Measurements from ENCODE around the gene EAF1.
"Not testable (repeated sequence)": the region's sequence is repeated elsewhere in the genome, so short reads cannot be mapped to it uniquely, and the experiment has no call there.

Gene EAF1

GRCh38 chr3:15427182-15427880, at the start of gene EAF1, which contains the start of gene METTL6:
Gene EAF1, plus strand, starts transcription at chr3:15427598. Its CDS starts 182 bp downstream, at chr3:15427780.
Gene METTL6, minus strand, starts transcription at chr3:15427544. Its CDS starts 1,033 bp downstream, at chr3:15426511.
- Histone ChIP-seq H3K4me3 (ENCODE audit: low read depth, low read length) (peak within 1 kb of the TSS; percentile 82), H3K9ac (ENCODE audit: low read length) (peak within 1 kb of the TSS; percentile 71), H3K36me3 (ENCODE audit: control insufficient read depth, insufficient read depth, low read length) (peaks cover 47% of the 10 kb centered on the region), H3K9me3 (ENCODE audit: control insufficient read depth, insufficient read depth, low read depth, low read length) (no peaks in the 10 kb centered on the region), H3K27ac (ENCODE audit: low read depth, low read length) (peak within 1 kb of the TSS; percentile 11; the same call in 1 of the 2 replicates), H3K27me3 (ENCODE audit: control insufficient read depth, insufficient read depth, low read length) (no peaks in the 10 kb centered on the region), H3K4me1 (ENCODE audit: control insufficient read depth, insufficient read depth, low read length) (no peaks in the 10 kb centered on the region)

DNA sequence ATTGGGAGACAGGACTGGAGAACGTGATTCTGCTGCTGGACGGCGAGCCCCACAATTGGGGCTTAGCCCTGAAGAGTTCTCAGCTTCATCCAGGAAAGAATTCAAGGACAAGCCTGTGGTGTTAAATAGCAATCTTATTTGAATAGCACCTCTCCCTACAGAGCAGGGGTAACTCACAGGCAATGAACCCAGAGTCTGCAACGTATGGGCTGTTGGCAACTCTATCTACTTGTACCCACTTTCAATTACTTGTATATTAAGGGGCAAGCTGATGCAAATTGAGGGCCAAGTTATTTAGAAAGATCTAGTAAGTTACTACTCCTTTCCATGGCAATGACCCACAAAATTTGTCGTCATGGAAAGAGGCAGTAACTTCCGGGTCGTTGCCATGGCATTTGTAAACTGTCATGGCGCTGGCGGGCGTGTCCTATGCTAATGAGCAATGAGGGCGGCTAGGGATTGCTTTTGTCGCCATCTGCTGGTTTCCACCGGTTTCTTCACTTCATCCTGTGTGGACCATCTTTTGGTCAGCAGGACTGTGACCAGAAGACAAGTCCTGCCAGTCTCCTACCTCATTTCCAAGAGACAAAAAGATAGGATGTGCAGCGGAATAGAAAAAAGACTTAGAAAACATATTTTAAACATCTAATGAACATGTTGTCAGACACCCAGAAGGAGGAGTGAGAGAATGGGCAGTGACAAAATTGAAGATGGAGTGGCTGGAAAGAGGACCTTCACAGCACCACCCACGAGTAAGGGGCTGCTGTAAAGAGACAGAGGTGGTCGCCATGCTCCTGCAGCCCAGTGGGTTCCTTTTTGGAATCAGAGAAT, 49.2 kb upstream of the EAF1 start:
- Histone ChIP-seq H3K4me3 (ENCODE audit: low read depth, low read length) (peak overlapping the region; percentile 39), H3K9ac (ENCODE audit: low read length) (no peak overlapping the region)

DNA sequence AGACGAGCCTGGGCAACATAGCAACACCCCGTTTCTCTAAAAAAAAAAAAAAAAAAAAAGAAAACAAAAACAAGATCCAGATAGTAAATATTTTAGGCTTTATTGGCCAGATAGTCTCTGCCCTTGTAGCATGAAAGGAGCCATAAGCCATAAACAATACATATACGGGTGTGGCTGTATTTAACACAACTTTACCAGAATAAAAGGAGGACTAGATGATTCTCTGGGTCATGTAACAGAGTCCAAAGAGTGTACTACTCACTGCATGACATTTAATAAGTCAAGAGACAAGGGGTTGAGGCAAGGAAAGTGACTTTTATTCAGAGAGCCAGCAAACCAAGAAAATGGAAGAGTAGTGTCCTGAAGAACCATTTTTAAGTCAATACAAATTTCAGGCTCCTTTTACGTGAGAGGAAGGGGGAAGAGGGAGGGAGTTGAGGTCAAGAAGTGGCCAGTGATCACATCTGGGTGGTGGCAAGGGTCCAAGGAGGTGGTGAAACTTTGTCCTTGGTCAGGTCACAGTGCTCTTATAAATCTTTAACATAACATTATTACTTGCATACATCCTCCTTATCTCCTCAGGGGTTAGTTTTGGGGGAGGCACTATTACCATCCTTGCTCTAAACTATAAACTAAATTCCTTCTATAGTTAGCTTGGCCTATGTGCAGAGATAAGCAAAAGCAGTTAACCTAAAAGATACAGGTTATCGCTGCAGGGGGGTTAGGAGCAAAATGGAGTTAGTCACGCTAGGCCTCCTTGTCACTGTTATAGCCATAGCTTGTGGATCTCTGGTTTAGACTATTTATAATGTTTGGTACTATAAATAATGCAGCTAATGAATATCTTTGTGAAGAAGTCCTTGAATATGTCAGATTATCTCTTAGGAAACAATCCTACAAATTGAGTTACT, 46.2 kb upstream of the EAF1 start:
- peaks cover 5% of the 10 kb centered on the region for H3K4me1 ChIP-seq (ENCODE audit: control insufficient read depth, insufficient read depth, low read length)
- H3K27ac ChIP-seq (ENCODE audit: low read depth, low read length) = no peak overlapping the region

More for the DNA sequence above, 49.2 kb upstream of the EAF1 start:
- H3K27ac ChIP-seq (ENCODE audit: low read depth, low read length) = no peak overlapping the region; the same call in 1 of the 2 replicates
- peaks cover 5% of the 10 kb centered on the region for H3K4me1 ChIP-seq (ENCODE audit: control insufficient read depth, insufficient read depth, low read length)
- no peaks in the 10 kb centered on the region for H3K27me3 ChIP-seq (ENCODE audit: control insufficient read depth, insufficient read depth, low read length)
- H3K36me3 ChIP-seq (ENCODE audit: control insufficient read depth, insufficient read depth, low read length) = no peaks in the 10 kb centered on the region
- no peaks in the 10 kb centered on the region for H3K9me3 ChIP-seq (ENCODE audit: control insufficient read depth, insufficient read depth, low read depth, low read length)

DNA sequence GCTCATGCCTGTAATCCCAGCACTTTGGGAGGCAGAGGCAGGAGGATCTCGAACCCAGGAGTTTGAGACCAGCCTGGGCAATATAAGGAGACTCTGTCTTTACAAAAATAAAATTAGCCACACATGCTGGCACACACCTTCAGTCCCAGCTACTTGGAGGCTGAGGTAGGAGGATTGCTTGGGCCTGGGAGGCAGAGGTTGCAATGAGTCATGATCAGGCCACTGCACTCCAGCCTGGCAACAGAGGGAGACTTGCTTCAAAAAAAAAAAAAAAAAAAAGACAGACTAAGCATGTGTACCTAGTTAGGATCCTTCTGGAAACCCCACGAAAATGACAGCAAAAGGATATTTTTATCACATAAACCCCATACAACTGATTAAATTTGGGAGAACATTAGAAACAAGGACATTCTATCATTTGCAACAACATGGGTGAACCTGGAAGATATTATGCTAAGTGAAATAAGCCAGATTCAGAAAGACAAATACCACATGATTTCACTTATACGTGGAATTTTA, 44.9 kb upstream of the EAF1 start:
- Histone ChIP-seq H3K4me3 (ENCODE audit: low read depth, low read length) (no peak overlapping the region), H3K27ac (ENCODE audit: low read depth, low read length) (no peak overlapping the region), H3K36me3 (ENCODE audit: control insufficient read depth, insufficient read depth, low read length) (no peaks in the 10 kb centered on the region), H3K9me3 (ENCODE audit: control insufficient read depth, insufficient read depth, low read depth, low read length) (peaks cover 9% of the 10 kb centered on the region), H3K27me3 (ENCODE audit: control insufficient read depth, insufficient read depth, low read length) (no peaks in the 10 kb centered on the region), H3K4me1 (ENCODE audit: control insufficient read depth, insufficient read depth, low read length) (peaks cover 5% of the 10 kb centered on the region), H3K9ac (ENCODE audit: low read length) (no peak overlapping the region)

More for the DNA sequence above, 46.2 kb upstream of the EAF1 start:
- peaks cover 5% of the 10 kb centered on the region for H3K9me3 ChIP-seq (ENCODE audit: control insufficient read depth, insufficient read depth, low read depth, low read length)
- no peaks in the 10 kb centered on the region for H3K27me3 ChIP-seq (ENCODE audit: control insufficient read depth, insufficient read depth, low read length)
- H3K9ac ChIP-seq (ENCODE audit: low read length) = no peak overlapping the region
- H3K4me3 ChIP-seq (ENCODE audit: low read depth, low read length) = no peak overlapping the region
- H3K36me3 ChIP-seq (ENCODE audit: control insufficient read depth, insufficient read depth, low read length) = no peaks in the 10 kb centered on the region

DNA sequence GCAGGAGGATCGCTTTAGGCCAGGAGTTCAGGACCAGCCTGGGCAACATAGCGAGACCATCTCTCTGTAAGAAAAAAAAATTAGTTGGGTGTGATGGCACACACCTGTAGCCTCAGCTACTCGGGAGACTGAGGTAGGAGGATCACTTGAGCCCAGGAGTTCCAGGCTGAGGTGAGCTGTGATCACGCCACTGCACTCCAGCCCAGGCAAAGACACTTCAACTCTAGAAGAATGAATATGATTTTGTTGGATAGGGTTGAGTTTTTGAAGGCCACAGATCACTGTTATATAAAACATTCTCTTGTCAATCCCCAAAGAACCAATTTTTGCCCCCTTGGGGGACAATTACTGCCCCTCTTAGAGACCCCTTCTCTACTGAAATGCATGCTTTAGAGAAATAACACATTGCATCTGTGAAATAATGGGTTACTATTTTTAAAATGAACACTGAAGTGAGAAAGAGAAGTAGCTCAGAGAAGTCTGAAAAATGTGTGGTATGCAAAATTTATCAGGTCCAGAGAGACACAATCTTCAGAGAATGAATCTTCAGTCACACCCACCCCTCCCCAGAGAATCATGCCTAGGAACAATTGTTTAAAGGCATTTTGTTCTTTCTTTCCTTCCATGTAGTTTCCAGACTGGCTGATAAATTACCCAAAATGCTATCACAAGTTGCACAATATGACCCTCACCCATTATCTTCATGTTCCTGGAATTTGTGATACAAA, 42.7 kb upstream of the EAF1 start:
- no peak overlapping the region for H3K4me3 ChIP-seq (ENCODE audit: low read depth, low read length)
- H3K4me1 ChIP-seq (ENCODE audit: control insufficient read depth, insufficient read depth, low read length) = no peaks in the 10 kb centered on the region

GRCh38 chr3:15385238-15385695, 42.1 kb upstream of the EAF1 start:
- H3K9me3 ChIP-seq (ENCODE audit: control insufficient read depth, insufficient read depth, low read depth, low read length); H3K27ac ChIP-seq (ENCODE audit: low read depth, low read length); H3K4me3 ChIP-seq (ENCODE audit: low read depth, low read length); H3K36me3 ChIP-seq (ENCODE audit: control insufficient read depth, insufficient read depth, low read length); H3K4me1 ChIP-seq (ENCODE audit: control insufficient read depth, insufficient read depth, low read length); H3K9ac ChIP-seq (ENCODE audit: low read length); H3K27me3 ChIP-seq (ENCODE audit: control insufficient read depth, insufficient read depth, low read length): not testable (repeated sequence)

More for the DNA sequence above, 42.7 kb upstream of the EAF1 start:
- no peak overlapping the region for H3K9ac ChIP-seq (ENCODE audit: low read length)
- H3K9me3 ChIP-seq (ENCODE audit: control insufficient read depth, insufficient read depth, low read depth, low read length) = peaks cover 9% of the 10 kb centered on the region
- H3K27me3 ChIP-seq (ENCODE audit: control insufficient read depth, insufficient read depth, low read length) = no peaks in the 10 kb centered on the region
- H3K27ac ChIP-seq (ENCODE audit: low read depth, low read length) = no peak overlapping the region
- no peaks in the 10 kb centered on the region for H3K36me3 ChIP-seq (ENCODE audit: control insufficient read depth, insufficient read depth, low read length)

GRCh38 chr3:15385901-15386653, 41.3 kb upstream of the EAF1 start:
- peaks cover 9% of the 10 kb centered on the region for H3K9me3 ChIP-seq (ENCODE audit: control insufficient read depth, insufficient read depth, low read depth, low read length)
- no peaks in the 10 kb centered on the region for H3K4me1 ChIP-seq (ENCODE audit: control insufficient read depth, insufficient read depth, low read length)
- no peak overlapping the region for H3K27ac ChIP-seq (ENCODE audit: low read depth, low read length)
- no peak overlapping the region for H3K4me3 ChIP-seq (ENCODE audit: low read depth, low read length)
- H3K36me3 ChIP-seq (ENCODE audit: control insufficient read depth, insufficient read depth, low read length) = no peaks in the 10 kb centered on the region
- no peaks in the 10 kb centered on the region for H3K27me3 ChIP-seq (ENCODE audit: control insufficient read depth, insufficient read depth, low read length)
- no peak overlapping the region for H3K9ac ChIP-seq (ENCODE audit: low read length)

DNA sequence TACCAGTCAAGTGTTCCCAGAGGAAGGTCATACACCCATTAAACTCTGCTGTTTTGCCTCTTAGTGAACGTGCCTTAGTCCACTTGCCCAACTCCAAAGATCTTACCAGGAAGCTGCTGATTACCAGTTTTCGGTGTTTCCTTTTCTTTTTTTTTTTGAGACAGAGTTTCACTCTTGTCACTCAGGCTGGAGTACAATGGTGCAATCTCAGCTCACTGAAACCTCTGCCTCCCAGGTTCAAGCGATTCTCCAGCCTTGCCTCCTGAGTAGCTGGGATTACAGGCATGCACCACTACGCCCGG, 40.8 kb upstream of the EAF1 start:
- not testable (repeated sequence) for H3K27ac ChIP-seq (ENCODE audit: low read depth, low read length); H3K36me3 ChIP-seq (ENCODE audit: control insufficient read depth, insufficient read depth, low read length); H3K9ac ChIP-seq (ENCODE audit: low read length); H3K4me1 ChIP-seq (ENCODE audit: control insufficient read depth, insufficient read depth, low read length); H3K27me3 ChIP-seq (ENCODE audit: control insufficient read depth, insufficient read depth, low read length); H3K4me3 ChIP-seq (ENCODE audit: low read depth, low read length); H3K9me3 ChIP-seq (ENCODE audit: control insufficient read depth, insufficient read depth, low read depth, low read length)

DNA sequence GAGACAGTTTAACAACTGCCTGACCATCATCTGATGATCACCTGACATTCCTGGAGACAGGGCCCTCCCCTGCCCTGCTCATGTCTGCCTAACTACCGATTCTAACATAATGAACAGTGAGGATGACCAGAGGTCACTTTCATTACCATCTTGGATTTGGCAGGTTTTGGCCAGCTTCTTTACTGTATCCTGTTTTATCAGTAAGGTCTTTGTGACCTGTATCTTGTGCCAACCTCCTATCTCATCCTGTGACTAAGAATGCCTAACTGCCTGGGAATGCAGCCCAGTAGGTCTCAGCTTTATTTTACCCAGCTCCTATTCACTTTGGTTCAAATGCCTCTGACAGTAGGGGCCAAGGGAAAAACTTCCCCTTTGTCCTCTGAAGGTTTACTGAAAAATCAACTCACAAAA, 40.2 kb upstream of the EAF1 start:
- Histone ChIP-seq H3K27me3 (ENCODE audit: control insufficient read depth, insufficient read depth, low read length) (no peaks in the 10 kb centered on the region), H3K9me3 (ENCODE audit: control insufficient read depth, insufficient read depth, low read depth, low read length) (peaks cover 9% of the 10 kb centered on the region), H3K9ac (ENCODE audit: low read length) (no peak overlapping the region), H3K4me1 (ENCODE audit: control insufficient read depth, insufficient read depth, low read length) (no peaks in the 10 kb centered on the region), H3K27ac (ENCODE audit: low read depth, low read length) (no peak overlapping the region), H3K36me3 (ENCODE audit: control insufficient read depth, insufficient read depth, low read length) (no peaks in the 10 kb centered on the region), H3K4me3 (ENCODE audit: low read depth, low read length) (no peak overlapping the region)

All from HUES6 (cell line).